Measurements from ENCODE around the gene FOXP1. TPM values are rescaled to one million over a fixed set of nuclear protein-coding genes. Genes with fewer than 3 reads are reported as not detected.

The FOXP1 gene
- total and polyA plus RNA-seq, 2 of the 8 experiments (the other 6 are each of a cell fraction or from before 2014, with no cell fraction given): 13.9 to 25.4 TPM

GRCh38 chr3:71067977-71068654 lies 515.4 kb downstream of the FOXP1 start (continued):
- TF ChIP-seq TEAD4 (IDR thresholded peaks at IDR 0.05; ENCODE audit: low read depth, low read length) (no peak), KDM4A (IDR thresholded peaks at IDR 0.05; ENCODE audit: low read depth, low read length, severe bottlenecking) (no peak), USF2 (IDR thresholded peaks at IDR 0.05; ENCODE audit: low read length) (no peak)

All from H1 (cell line).